Thymus (tissue), 11 donors: ENCODE data around the gene MYO15B. TPM values are rescaled to one million over a fixed set of nuclear protein-coding genes. Genes with fewer than 3 reads are reported as not detected.

Source experiments
- DNase-seq, 9 donors: peaks; one replicate each; pipeline ENCODE4 v3.0.0-alpha.2; 2013; ENCODE audit warnings: low spot score in 9 of 9, low read depth in 6 of 9, missing footprints in 1 of 9
- H3K27ac ChIP-seq, 2 donors: one replicate each; pipeline ENCODE4 v1.5.1; 2013; ENCODE audit warnings: control low read depth in 1 of 2, low read depth in 1 of 2, low read length in 1 of 2, mild to moderate bottlenecking in 1 of 2, moderate library complexity in 1 of 2
- H3K27me3 ChIP-seq, 2 donors: one replicate each; pipeline ENCODE4 v1.5.1; 2013; ENCODE audit warnings: low read length in 1 of 2; ENCODE audit not compliant: control insufficient read depth in 2 of 2, insufficient read depth in 1 of 2
- H3K36me3 ChIP-seq, 2 donors: one replicate each; pipeline ENCODE4 v1.5.1; 2013; ENCODE audit warnings: low read length in 1 of 2, mild to moderate bottlenecking in 1 of 2, moderate library complexity in 1 of 2; ENCODE audit not compliant: control insufficient read depth in 2 of 2, insufficient read depth in 2 of 2
- H3K4me1 ChIP-seq, 2 donors: one replicate each; pipeline ENCODE4 v1.5.1; 2013; ENCODE audit warnings: low read length in 2 of 2; ENCODE audit not compliant: control insufficient read depth in 2 of 2, insufficient read depth in 2 of 2
- H3K4me3 ChIP-seq, 2 donors: one replicate each; pipeline ENCODE4 v1.5.1; 2013; ENCODE audit warnings: low read length in 2 of 2, control low read depth in 1 of 2, mild to moderate bottlenecking in 1 of 2
- H3K9me3 ChIP-seq, 2 donors: one replicate each; pipeline ENCODE4 v1.5.1; 2013; ENCODE audit warnings: low read length in 1 of 2, mild to moderate bottlenecking in 1 of 2; ENCODE audit not compliant: control insufficient read depth in 2 of 2, insufficient read depth in 1 of 2
- WGBS: extraction: QIAGEN DNeasy Blood & Tissue Kit; methylation state at CpG from one replicate; pipeline ENCODE4 v1.1.7; 2013; 5-methylcytosine and 5-hydroxymethylcytosine counted together
- polyA plus RNA-seq: library from polyadenylated mRNA; stranded (reverse); fragments of 200-250 nt; gene quantifications from one replicate; pipeline ENCODE4 v1.2.3, GENCODE V29; 2013
- total RNA-seq: library from RNA; stranded (reverse); fragments of 120-200 nt; gene quantifications from one replicate; pipeline ENCODE4 v1.2.4, GENCODE V29; 2013
- donor health status: healthy.

MYO15B gene
- total and polyA plus RNA-seq, 2 donors = 31.3 to 448 TPM

DNA sequence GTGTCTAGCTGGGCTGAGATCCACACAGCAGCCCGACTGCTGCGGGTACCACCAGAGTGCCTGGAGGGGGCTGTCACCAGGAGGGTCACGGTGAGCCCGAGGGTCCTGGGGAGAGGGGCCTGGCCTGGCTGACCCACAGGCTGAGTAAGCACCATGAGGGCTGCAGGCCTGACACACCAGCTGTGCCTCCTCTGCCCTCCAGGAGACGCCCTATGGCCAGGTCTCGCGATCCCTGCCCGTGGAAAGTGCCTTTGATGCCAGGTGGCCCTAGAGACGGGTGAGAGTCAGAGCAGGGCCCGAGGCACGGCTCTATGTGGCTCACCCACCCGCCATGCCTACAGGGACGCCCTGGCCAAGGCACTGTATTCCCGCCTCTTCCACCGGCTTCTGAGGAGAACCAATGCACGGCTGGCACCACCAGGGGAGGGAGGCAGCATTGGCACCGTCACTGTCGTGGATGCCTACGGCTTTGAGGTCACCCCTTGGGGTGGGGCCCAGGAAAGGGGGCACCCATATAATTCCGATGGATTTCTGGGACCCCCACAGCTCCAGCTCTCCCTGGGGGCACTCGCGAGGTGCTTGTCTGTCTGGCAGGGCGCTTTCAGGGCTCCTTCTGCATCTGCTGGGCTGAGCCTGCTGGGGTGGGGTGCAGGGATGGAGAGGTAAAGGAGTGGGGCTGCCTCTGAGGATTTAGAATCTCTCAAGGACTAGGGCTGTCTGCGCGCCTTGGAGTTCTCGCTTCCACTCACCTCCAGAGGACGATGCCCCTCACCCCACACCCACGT is 7.1 kb downstream of the MYO15B start:
- Histone ChIP-seq H3K4me1 (peaks cover 0 to 8% of the 10 kb centered on the region in 2 donors), H3K27me3 (no peaks in the 10 kb centered on the region), H3K4me3 (no peak overlapping the region), H3K27ac (no peak overlapping the region), H3K36me3 (peaks cover 8 to 25% of the 10 kb centered on the region in 2 donors), H3K9me3 (no peaks in the 10 kb centered on the region)
- 97% methylated on average over 28 of the region's 28 CpGs for WGBS
- DNase-seq = no peak

DNA sequence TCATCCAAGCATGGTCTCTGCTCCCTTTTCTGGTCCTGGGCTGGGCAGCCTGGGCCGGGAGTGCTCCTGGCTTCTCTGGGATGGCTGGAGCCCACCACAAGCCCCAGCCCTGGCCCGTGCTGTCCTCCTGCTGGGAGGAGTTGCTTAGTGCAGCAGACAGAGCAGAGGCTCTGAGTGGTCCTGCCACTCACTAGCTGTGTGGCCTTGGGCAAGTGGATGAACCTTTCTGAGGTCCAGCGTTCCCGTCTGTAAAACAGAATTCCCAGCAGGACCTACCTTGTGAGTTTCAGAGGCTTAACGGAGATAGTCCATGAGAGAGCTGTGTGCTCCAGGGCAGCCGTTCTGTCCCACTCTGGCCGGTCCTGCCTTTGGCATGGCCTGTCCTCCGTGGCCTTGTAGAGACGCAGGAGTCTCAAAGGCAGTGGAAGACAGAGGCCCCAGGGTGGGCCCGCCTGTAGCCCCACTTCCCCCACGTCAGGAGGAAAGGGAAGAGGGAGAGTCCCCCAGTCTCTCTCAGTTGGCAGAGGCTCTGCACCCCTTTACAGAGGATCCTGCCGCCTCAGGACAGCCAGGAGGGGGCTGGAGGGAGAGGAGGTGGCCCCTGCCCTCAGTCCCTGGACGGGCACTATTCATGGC is 7.8 kb downstream of the MYO15B start:
- 98% methylated on average over 13 of the region's 13 CpGs for WGBS
- no peaks in the 10 kb centered on the region for H3K9me3 ChIP-seq
- no peak for DNase-seq
- H3K4me1 ChIP-seq = peaks cover 0 to under 1% of the 10 kb centered on the region in 2 donors
- no peak overlapping the region for H3K4me3 ChIP-seq
- H3K27ac ChIP-seq = no peak overlapping the region
- no peaks in the 10 kb centered on the region for H3K27me3 ChIP-seq
- H3K36me3 ChIP-seq = peaks cover 2 to 23% of the 10 kb centered on the region in 2 donors

DNA sequence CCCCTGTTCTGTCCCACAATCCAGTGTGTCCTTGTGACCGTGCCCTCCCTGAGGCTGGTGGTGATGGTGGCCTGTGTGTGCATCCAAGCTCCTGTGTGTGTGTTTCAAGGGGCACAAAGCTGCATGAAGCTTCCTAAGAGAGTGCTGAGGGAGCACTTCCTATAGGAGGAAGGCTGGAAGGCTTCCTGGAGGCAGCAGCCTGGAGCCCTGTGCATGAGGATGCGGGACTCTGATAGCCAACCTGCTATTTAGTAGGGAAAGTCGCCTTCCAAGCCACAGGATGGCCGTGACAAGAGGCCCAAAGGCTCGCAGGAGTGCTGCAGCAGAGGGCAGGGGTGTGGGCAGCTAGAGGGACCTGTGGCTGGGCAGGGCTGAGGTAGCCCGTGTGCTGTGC is 8.3 kb downstream of the MYO15B start:
- 97% methylated on average over 6 of the region's 6 CpGs for WGBS
- Histone ChIP-seq H3K27me3 (no peaks in the 10 kb centered on the region), H3K4me1 (no peaks in the 10 kb centered on the region), H3K36me3 (peaks cover 0 to 18% of the 10 kb centered on the region in 2 donors), H3K9me3 (no peaks in the 10 kb centered on the region), H3K27ac (no peak overlapping the region), H3K4me3 (no peak overlapping the region)
- DNase-seq = no peak

DNA sequence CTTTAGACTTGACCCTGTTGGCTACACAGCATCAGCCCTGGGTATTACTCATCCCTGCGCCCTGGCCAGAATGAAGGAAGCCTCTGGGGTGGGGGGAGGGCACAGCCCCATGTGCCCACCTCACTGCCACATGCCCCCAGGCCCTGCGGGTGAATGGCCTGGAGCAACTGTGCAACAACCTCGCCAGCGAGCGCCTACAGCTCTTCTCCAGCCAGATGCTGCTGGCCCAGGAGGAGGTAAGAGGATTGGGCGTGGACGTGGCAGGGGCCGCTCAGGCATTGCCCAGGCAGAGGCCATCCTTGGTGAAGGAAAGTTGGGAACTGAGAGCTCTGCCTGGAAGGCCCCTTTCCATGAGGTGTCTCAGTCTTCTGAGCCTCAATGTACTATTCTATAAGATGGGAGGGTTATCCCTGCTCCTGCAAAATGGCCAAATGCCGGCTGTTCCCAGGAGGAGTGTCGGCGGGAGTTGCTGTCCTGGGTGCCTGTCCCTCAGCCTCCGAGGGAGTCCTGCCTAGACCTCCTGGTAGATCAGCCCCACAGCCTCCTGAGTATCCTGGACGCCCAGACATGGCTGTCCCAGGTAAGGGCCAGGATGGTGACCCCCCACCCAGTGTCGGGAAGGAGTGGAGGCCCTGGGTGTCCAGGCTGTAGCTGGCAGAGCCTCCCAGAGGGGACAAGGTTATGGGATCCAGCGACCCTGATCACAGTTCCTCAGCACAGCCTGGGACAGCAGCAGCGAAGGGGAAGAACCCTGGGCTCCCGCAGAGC is 8.9 kb downstream of the MYO15B start:
- no peak for DNase-seq

DNA sequence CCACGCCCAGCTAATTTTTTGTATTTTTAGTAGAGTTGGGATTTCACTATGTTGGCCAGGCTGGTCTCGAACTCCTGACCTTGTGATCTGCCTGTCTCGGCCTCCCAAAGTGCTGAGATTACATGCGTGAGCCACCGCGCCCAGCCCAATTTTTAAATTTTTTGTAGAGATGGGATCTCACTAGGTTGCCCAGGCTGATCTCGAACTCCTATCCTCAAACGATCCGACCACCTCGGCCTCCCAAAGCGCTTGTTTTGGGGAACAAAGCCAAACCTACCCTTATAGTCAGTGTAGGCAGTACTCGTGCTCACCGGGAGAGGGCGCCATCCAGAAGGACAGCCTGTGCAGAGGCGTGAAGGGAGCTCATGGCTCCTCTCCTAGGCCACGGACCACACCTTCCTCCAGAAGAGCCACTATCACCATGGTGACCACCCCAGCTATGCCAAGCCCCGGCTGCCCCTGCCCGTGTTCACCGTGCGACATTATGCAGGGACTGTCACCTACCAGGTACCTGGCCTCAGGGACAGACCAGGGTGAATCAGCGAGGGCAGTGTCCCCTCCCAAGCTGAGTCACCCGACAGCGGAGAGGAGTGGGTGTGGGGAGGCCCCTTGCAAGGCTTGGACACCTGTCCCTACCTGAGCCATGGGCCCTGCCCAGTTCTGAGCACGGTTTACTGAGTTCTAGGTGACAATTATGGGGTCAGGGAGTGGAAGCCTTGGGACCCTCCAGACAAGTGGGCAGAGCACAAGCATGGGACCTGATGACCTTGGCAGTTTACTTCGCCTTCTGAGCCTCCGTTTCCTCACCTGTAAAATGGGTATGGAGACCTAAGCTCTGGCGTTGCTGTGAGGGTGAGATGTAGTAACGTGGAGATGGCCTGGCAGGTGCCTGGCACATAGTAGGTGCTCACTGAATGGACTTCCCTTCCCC is 13.7 kb downstream of the MYO15B start:
- H3K36me3 ChIP-seq = no peaks in the 10 kb centered on the region
- no peaks in the 10 kb centered on the region for H3K4me1 ChIP-seq
- no peaks in the 10 kb centered on the region for H3K27me3 ChIP-seq
- peak in 5 of 9 donors; percentile 8 to 49 (median 25) for DNase-seq
- H3K27ac ChIP-seq = no peak overlapping the region
- 90% methylated on average over 28 of the region's 28 CpGs for WGBS
- no peaks in the 10 kb centered on the region for H3K9me3 ChIP-seq
- H3K4me3 ChIP-seq = no peak overlapping the region

More for the DNA sequence above, 8.9 kb downstream of the MYO15B start:
- Histone ChIP-seq H3K27ac (no peak overlapping the region), H3K4me3 (no peak overlapping the region), H3K36me3 (peaks cover 0 to 12% of the 10 kb centered on the region in 2 donors), H3K9me3 (no peaks in the 10 kb centered on the region), H3K4me1 (no peaks in the 10 kb centered on the region), H3K27me3 (no peaks in the 10 kb centered on the region)
- WGBS = 98% methylated on average over 17 of the region's 17 CpGs

DNA sequence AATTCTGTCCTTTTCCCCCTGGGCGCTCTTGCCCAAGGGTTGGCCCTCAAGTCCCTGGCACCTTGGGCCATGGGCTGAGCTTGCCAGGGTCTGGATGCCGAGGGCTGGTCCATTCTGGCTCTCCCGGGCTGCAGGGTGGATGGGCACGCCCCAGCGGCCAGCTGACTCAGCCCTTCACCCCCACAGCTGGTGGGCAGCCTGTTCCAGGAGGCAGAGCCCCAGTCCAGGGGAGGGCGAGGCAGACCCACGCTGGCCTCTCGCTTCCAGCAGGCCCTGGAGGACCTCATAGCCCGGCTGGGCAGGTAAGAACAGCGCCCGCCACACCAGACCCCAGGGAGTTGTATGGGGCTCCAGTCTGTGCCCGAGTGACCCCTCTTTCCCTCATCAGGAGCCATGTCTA is 15.0 kb downstream of the MYO15B start:
- no peak overlapping the region for H3K4me3 ChIP-seq
- DNase-seq = no peak
- H3K4me1 ChIP-seq = no peaks in the 10 kb centered on the region
- 97% methylated on average over 12 of the region's 12 CpGs for WGBS
- no peaks in the 10 kb centered on the region for H3K9me3 ChIP-seq
- no peak overlapping the region for H3K27ac ChIP-seq
- H3K36me3 ChIP-seq = no peaks in the 10 kb centered on the region
- H3K27me3 ChIP-seq = no peaks in the 10 kb centered on the region

DNA sequence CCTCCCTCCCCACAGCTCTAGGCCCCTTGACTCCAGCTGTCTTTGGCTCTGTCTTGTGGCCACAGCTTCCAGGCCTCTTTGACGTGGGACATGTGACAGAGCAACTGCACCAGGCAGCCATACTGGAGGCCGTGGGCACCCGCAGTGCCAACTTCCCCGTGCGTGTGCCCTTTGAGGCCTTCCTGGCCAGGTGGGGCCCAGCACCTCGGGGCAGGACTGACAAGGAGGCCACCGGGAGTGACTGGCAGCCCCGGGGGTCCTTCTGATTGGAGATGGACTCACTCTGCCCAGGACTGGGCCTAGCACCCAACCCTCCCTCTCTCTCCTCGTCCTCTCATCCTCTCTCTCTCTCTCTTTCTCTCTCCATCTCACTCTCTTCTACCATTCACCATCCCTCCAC is 15.5 kb downstream of the MYO15B start:
- no peaks in the 10 kb centered on the region for H3K4me1 ChIP-seq
- H3K9me3 ChIP-seq = no peaks in the 10 kb centered on the region
- WGBS = 91% methylated on average over 9 of the region's 9 CpGs
- H3K27ac ChIP-seq = no peak overlapping the region
- no peak overlapping the region for H3K4me3 ChIP-seq
- no peaks in the 10 kb centered on the region for H3K36me3 ChIP-seq
- no peaks in the 10 kb centered on the region for H3K27me3 ChIP-seq
- DNase-seq = no peak

DNA sequence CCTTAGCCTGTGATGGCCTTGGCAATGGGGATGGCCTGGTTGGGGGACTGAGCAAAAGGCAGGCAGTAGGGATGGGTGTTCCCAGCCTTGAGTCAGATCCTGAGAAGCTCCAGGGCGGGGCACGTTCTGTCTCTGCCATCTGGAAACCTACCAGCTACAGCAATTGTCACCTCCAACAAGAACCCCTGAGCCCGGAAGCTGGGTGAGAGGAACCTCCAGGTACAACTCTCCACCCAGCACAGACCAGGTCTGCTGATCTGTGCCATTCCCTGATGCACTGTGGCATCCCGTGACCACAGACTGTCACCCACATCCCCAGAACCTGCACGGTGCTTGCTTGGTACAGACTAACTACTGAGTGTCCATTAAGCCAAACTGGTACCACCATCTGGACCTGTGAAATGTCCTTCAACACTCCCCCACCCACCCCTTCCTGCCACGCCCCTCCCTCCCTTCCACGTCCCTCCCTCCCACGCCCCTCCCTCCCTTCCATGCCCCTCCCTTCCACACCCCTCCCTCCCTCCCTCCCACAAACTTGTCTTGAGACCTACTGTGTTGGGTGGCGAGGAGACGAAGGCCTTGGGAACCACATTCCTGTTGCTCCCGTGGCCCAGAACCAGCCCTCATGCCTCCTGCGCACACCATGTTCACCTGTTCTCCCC is 16.6 kb downstream of the MYO15B start:
- no peaks in the 10 kb centered on the region for H3K9me3 ChIP-seq
- DNase-seq = no peak
- H3K4me1 ChIP-seq = no peaks in the 10 kb centered on the region
- H3K4me3 ChIP-seq = no peak overlapping the region
- no peaks in the 10 kb centered on the region for H3K27me3 ChIP-seq
- WGBS = 95% methylated on average over 12 of the region's 12 CpGs
- H3K36me3 ChIP-seq = no peaks in the 10 kb centered on the region
- no peak overlapping the region for H3K27ac ChIP-seq
